ENCODE results near the gene MGMT. TPM values are rescaled to one million over a fixed set of nuclear protein-coding genes. Genes with fewer than 3 reads are reported as not detected.

Gene MGMT
- total RNA-seq, 2 donors from 2014 or later: 14.6 to 17.2 TPM

GRCh38 chr10:129507216-129507889, 40.3 kb downstream of the MGMT start:
- Mint-ChIP-seq H3K27ac (no peak overlapping the region), H3K4me1 (peaks cover 1% of the 10 kb centered on the region), H3K27me3 (no peaks in the 10 kb centered on the region), H3K36me3 (ENCODE audit: low read depth) (peaks cover 1% of the 10 kb centered on the region), H3K4me3 (no peak overlapping the region)
- ATAC-seq: no peak
- DNase-seq: no peak
- H3K9me3 ChIP-seq (ENCODE audit: control insufficient read depth, low read length, poor library complexity, severe bottlenecking): no peaks in the 10 kb centered on the region

GRCh38 chr10:129509155-129509554, 42.1 kb downstream of the MGMT start:
- no peak overlapping the region for H3K27ac Mint-ChIP-seq
- ATAC-seq (no peak), DNase-seq (no peak)
- H3K36me3 Mint-ChIP-seq (ENCODE audit: low read depth): peaks cover 4% of the 10 kb centered on the region
- no peaks in the 10 kb centered on the region for H3K9me3 ChIP-seq (ENCODE audit: control insufficient read depth, low read length, poor library complexity, severe bottlenecking)
- no peak overlapping the region for H3K4me3 Mint-ChIP-seq
- H3K4me1 Mint-ChIP-seq: peaks cover 7% of the 10 kb centered on the region
- H3K27me3 Mint-ChIP-seq: no peaks in the 10 kb centered on the region

- H3K4me1 Mint-ChIP-seq: peaks cover 7% of the 10 kb centered on the region
- ATAC-seq: no peak
- no peaks in the 10 kb centered on the region for H3K27me3 Mint-ChIP-seq
- no peak overlapping the region for H3K27ac Mint-ChIP-seq
- DNase-seq: no peak
- H3K4me3 Mint-ChIP-seq: no peak overlapping the region
- peaks cover 4% of the 10 kb centered on the region for H3K36me3 Mint-ChIP-seq (ENCODE audit: low read depth)
- no peaks in the 10 kb centered on the region for H3K9me3 ChIP-seq (ENCODE audit: control insufficient read depth, low read length, poor library complexity, severe bottlenecking)
Observed at GRCh38 chr10:129509835-129510234, 42.8 kb downstream of the MGMT start.

- no peak overlapping the region for H3K27ac Mint-ChIP-seq
- DNase-seq (no peak), ATAC-seq (no peak)
- H3K27me3 Mint-ChIP-seq: no peaks in the 10 kb centered on the region
- H3K9me3 ChIP-seq (ENCODE audit: control insufficient read depth, low read length, poor library complexity, severe bottlenecking): no peaks in the 10 kb centered on the region
- peaks cover 4% of the 10 kb centered on the region for H3K36me3 Mint-ChIP-seq (ENCODE audit: low read depth)
- H3K4me3 Mint-ChIP-seq: no peak overlapping the region
- H3K4me1 Mint-ChIP-seq: peaks cover 7% of the 10 kb centered on the region
Observed at GRCh38 chr10:129511086-129511485, 44.0 kb downstream of the MGMT start.

- ATAC-seq (no peak), DNase-seq (no peak)
- H3K9me3 ChIP-seq (ENCODE audit: control insufficient read depth, low read length, poor library complexity, severe bottlenecking): no peaks in the 10 kb centered on the region
- no peaks in the 10 kb centered on the region for H3K27me3 Mint-ChIP-seq
- no peak overlapping the region for H3K27ac Mint-ChIP-seq
- H3K4me3 Mint-ChIP-seq: no peak overlapping the region
- H3K4me1 Mint-ChIP-seq: peaks cover 7% of the 10 kb centered on the region
- H3K36me3 Mint-ChIP-seq (ENCODE audit: low read depth): peaks cover 4% of the 10 kb centered on the region
Observed at GRCh38 chr10:129511758-129512157, 44.7 kb downstream of the MGMT start.

GRCh38 chr10:129513312-129513711, 46.3 kb downstream of the MGMT start:
- Mint-ChIP-seq H3K27ac (no peak overlapping the region), H3K36me3 (ENCODE audit: low read depth) (peaks cover 4% of the 10 kb centered on the region), H3K4me3 (no peak overlapping the region), H3K4me1 (peaks cover 7% of the 10 kb centered on the region), H3K27me3 (no peaks in the 10 kb centered on the region)
- no peaks in the 10 kb centered on the region for H3K9me3 ChIP-seq (ENCODE audit: control insufficient read depth, low read length, poor library complexity, severe bottlenecking)
- DNase-seq (no peak), ATAC-seq (no peak)

- no peaks in the 10 kb centered on the region for H3K9me3 ChIP-seq (ENCODE audit: control insufficient read depth, low read length, poor library complexity, severe bottlenecking)
- DNase-seq (no peak), ATAC-seq (no peak)
- Mint-ChIP-seq H3K27ac (no peak overlapping the region), H3K4me3 (no peak overlapping the region), H3K36me3 (ENCODE audit: low read depth) (peaks cover 4% of the 10 kb centered on the region), H3K27me3 (no peaks in the 10 kb centered on the region), H3K4me1 (peaks cover 9% of the 10 kb centered on the region)
Observed at GRCh38 chr10:129514568-129515451, 47.8 kb downstream of the MGMT start.

GRCh38 chr10:129516846-129517679, 50.0 kb downstream of the MGMT start:
- DNase-seq (no peak), ATAC-seq (no peak)
- Mint-ChIP-seq H3K27me3 (no peaks in the 10 kb centered on the region), H3K4me3 (no peak overlapping the region), H3K36me3 (ENCODE audit: low read depth) (peaks cover 4% of the 10 kb centered on the region), H3K27ac (no peak overlapping the region), H3K4me1 (peaks cover 14% of the 10 kb centered on the region)
- H3K9me3 ChIP-seq (ENCODE audit: control insufficient read depth, low read length, poor library complexity, severe bottlenecking): no peaks in the 10 kb centered on the region

GRCh38 chr10:129517680-129518057, 50.6 kb downstream of the MGMT start:
- Mint-ChIP-seq H3K27me3 (no peaks in the 10 kb centered on the region), H3K36me3 (ENCODE audit: low read depth) (no peaks in the 10 kb centered on the region), H3K4me1 (peaks cover 9% of the 10 kb centered on the region), H3K4me3 (no peak overlapping the region), H3K27ac (no peak overlapping the region)
- ATAC-seq (no peak), DNase-seq (no peak)
- H3K9me3 ChIP-seq (ENCODE audit: control insufficient read depth, low read length, poor library complexity, severe bottlenecking): no peaks in the 10 kb centered on the region

- Mint-ChIP-seq H3K4me3 (no peak overlapping the region), H3K4me1 (peaks cover 7% of the 10 kb centered on the region), H3K27ac (no peak overlapping the region), H3K36me3 (ENCODE audit: low read depth) (no peaks in the 10 kb centered on the region), H3K27me3 (no peaks in the 10 kb centered on the region)
- DNase-seq (no peak), ATAC-seq (no peak)
- H3K9me3 ChIP-seq (ENCODE audit: control insufficient read depth, low read length, poor library complexity, severe bottlenecking): no peaks in the 10 kb centered on the region
Observed at GRCh38 chr10:129518793-129519192, 51.8 kb downstream of the MGMT start.

GRCh38 chr10:129520440-129521080, 53.5 kb downstream of the MGMT start:
- no peaks in the 10 kb centered on the region for H3K27me3 Mint-ChIP-seq
- H3K4me3 Mint-ChIP-seq: no peak overlapping the region
- no peak overlapping the region for H3K27ac Mint-ChIP-seq
- ATAC-seq (no peak), DNase-seq (no peak)
- H3K9me3 ChIP-seq (ENCODE audit: control insufficient read depth, low read length, poor library complexity, severe bottlenecking): no peaks in the 10 kb centered on the region
- H3K4me1 Mint-ChIP-seq: peaks cover 7% of the 10 kb centered on the region
- no peaks in the 10 kb centered on the region for H3K36me3 Mint-ChIP-seq (ENCODE audit: low read depth)

GRCh38 chr10:129521161-129522025, 54.4 kb downstream of the MGMT start:
- no peaks in the 10 kb centered on the region for H3K36me3 Mint-ChIP-seq (ENCODE audit: low read depth)
- H3K27ac Mint-ChIP-seq: no peak overlapping the region
- peaks cover 7% of the 10 kb centered on the region for H3K4me1 Mint-ChIP-seq
- H3K27me3 Mint-ChIP-seq: no peaks in the 10 kb centered on the region
- DNase-seq: no peak
- no peaks in the 10 kb centered on the region for H3K9me3 ChIP-seq (ENCODE audit: control insufficient read depth, low read length, poor library complexity, severe bottlenecking)
- H3K4me3 Mint-ChIP-seq: no peak overlapping the region
- no peak for ATAC-seq
